ENCODE measurements around the gene PPP3CA. TPM values are rescaled to one million over a fixed set of nuclear protein-coding genes. Genes with fewer than 3 reads are reported as not detected.
"Not testable (repeated sequence)": the region's sequence is repeated elsewhere in the genome, so short reads cannot be mapped to it uniquely, and the experiment has no call there.

The PPP3CA gene
- total RNA-seq, 1 donor from 2014 or later: 20.5 TPM

- intact Hi-C loops (cut with DNase I): no loop called here
- ATAC-seq (ENCODE audit: poor library complexity): peak; percentile 53
- no peak for DNase-seq
Measured at GRCh38 chr4:101103381-101104142, 243.8 kb downstream of the PPP3CA start.

GRCh38 chr4:101102114-101102742 lies 245.1 kb downstream of the PPP3CA start:
- ATAC-seq (ENCODE audit: poor library complexity): peak; percentile 87
- DNase-seq: peak; percentile 76
- intact Hi-C loops (cut with DNase I): no loop called here

- ATAC-seq (ENCODE audit: poor library complexity) (no peak), DNase-seq (no peak)
- intact Hi-C loops (cut with DNase I): no loop called here
Measured at GRCh38 chr4:101101072-101101471, 246.3 kb downstream of the PPP3CA start.

GRCh38 chr4:101098666-101099400 lies 248.5 kb downstream of the PPP3CA start:
- ATAC-seq (ENCODE audit: poor library complexity) (no peak), DNase-seq (no peak)
- intact Hi-C loops (cut with DNase I): no loop called here

- ATAC-seq (ENCODE audit: poor library complexity); DNase-seq; intact Hi-C loops (cut with DNase I): not testable (repeated sequence)
Measured at GRCh38 chr4:101092609-101093008, 254.7 kb downstream of the PPP3CA start.

- intact Hi-C loops (cut with DNase I): no loop called here
- DNase-seq (no peak), ATAC-seq (ENCODE audit: poor library complexity) (no peak)
Measured at GRCh38 chr4:101089168-101089567, 258.2 kb downstream of the PPP3CA start.

GRCh38 chr4:101086801-101087586 lies 260.3 kb downstream of the PPP3CA start:
- DNase-seq (no peak), ATAC-seq (ENCODE audit: poor library complexity) (no peak)
- intact Hi-C loops (cut with DNase I): no loop called here

- ATAC-seq (ENCODE audit: poor library complexity) (no peak), DNase-seq (no peak)
- intact Hi-C loops (cut with DNase I): no loop called here
Measured at GRCh38 chr4:101083131-101083530, 264.2 kb downstream of the PPP3CA start.

- DNase-seq (no peak), ATAC-seq (ENCODE audit: poor library complexity) (no peak)
- intact Hi-C loops (cut with DNase I): no loop called here
Measured at GRCh38 chr4:101081695-101082369, 265.5 kb downstream of the PPP3CA start.

- intact Hi-C loops (cut with DNase I): no loop called here
- DNase-seq (no peak), ATAC-seq (ENCODE audit: poor library complexity) (no peak)
Measured at GRCh38 chr4:101081166-101081565, 266.2 kb downstream of the PPP3CA start.

GRCh38 chr4:101078950-101079349 lies 268.4 kb downstream of the PPP3CA start:
- no peak for DNase-seq
- ATAC-seq (ENCODE audit: poor library complexity): no peak
- intact Hi-C loops (cut with DNase I): no loop called here

GRCh38 chr4:101076032-101076431 lies 271.3 kb downstream of the PPP3CA start:
- DNase-seq (no peak), ATAC-seq (ENCODE audit: poor library complexity) (no peak)
- intact Hi-C loops (cut with DNase I): no loop called here

GRCh38 chr4:101075536-101075935 lies 271.8 kb downstream of the PPP3CA start:
- DNase-seq (no peak), ATAC-seq (ENCODE audit: poor library complexity) (no peak)
- intact Hi-C loops (cut with DNase I): no loop called here

GRCh38 chr4:101074326-101074725 lies 273.0 kb downstream of the PPP3CA start:
- intact Hi-C loops (cut with DNase I): no loop called here
- no peak for ATAC-seq (ENCODE audit: poor library complexity)
- DNase-seq: no peak

GRCh38 chr4:101071241-101071640 lies 276.1 kb downstream of the PPP3CA start:
- DNase-seq (no peak), ATAC-seq (ENCODE audit: poor library complexity) (no peak)
- intact Hi-C loops (cut with DNase I): no loop called here

GRCh38 chr4:101068115-101068514 lies 279.2 kb downstream of the PPP3CA start:
- ATAC-seq (ENCODE audit: poor library complexity) (no peak), DNase-seq (no peak)
- intact Hi-C loops (cut with DNase I): no loop called here

- intact Hi-C loops (cut with DNase I): no loop called here
- DNase-seq (no peak), ATAC-seq (ENCODE audit: poor library complexity) (no peak)
Measured at GRCh38 chr4:101067383-101067782, 279.9 kb downstream of the PPP3CA start.

GRCh38 chr4:101066626-101067170 lies 280.6 kb downstream of the PPP3CA start:
- DNase-seq (no peak), ATAC-seq (ENCODE audit: poor library complexity) (no peak)
- intact Hi-C loops (cut with DNase I): no loop called here
